ENCODE results near the gene ACVR1C. TPM values are rescaled to one million over a fixed set of nuclear protein-coding genes. Genes with fewer than 3 reads are reported as not detected.

Gene ACVR1C
- total RNA-seq, 1 experiment from 2014 or later: 1.2 TPM

GRCh38 chr2:157672129-157672528 lies 43.5 kb upstream of the ACVR1C start:
- POLR2A ChIA-PET: no interaction called here
- Histone ChIP-seq H3K27me3 (ENCODE audit: insufficient read depth, low read length) (no peaks in the 10 kb centered on the region), H3K4me1 (ENCODE audit: control insufficient read depth in 1 of 2, insufficient read depth in 2 of 2, low read length in 2 of 2) (peaks cover 0 to 6% of the 10 kb centered on the region in 2 experiments; a peak in 2 of 4 replicates), H3K9ac (ENCODE audit: low read length) (no peak overlapping the region), H2AFZ (ENCODE audit: low read depth, low read length, poor library complexity, severe bottlenecking) (no peak overlapping the region), H3K9me2 (ENCODE audit: insufficient read depth) (no peaks in the 10 kb centered on the region), H3K4me3 (replicated peaks in 1 of 2; ENCODE audit: low read depth in 1 of 2, low read length in 2 of 2) (no peak overlapping the region), H3K79me2 (ENCODE audit: insufficient read depth, low read length) (no peaks in the 10 kb centered on the region), H3K27ac (ENCODE audit: low read depth, low read length) (no peak overlapping the region), H3K4me2 (ENCODE audit: low read length) (no peak overlapping the region), H4K20me1 (ENCODE audit: insufficient read depth) (no peaks in the 10 kb centered on the region), H3K36me3 (ENCODE audit: control insufficient read depth in 1 of 2, insufficient read depth in 2 of 2, low read length in 2 of 2) (no peaks in the 10 kb centered on the region), H3K9me3 (ENCODE audit: control insufficient read depth in 1 of 2, insufficient read depth in 1 of 2, low read depth in 1 of 2, low read length in 2 of 2) (no peaks in the 10 kb centered on the region)
- ATAC-seq: no peak
- no TSS peak for BruUV-seq (replicated peaks)
- CTCF ChIA-PET: interaction anchor here (1.0 kb wide), 1 partner anchor 16 kb away, joined by 3 read pairs; no protein-coding TSS in a partner anchor
- TF ChIP-seq CBX3 (IDR thresholded peaks at IDR 0.05; ENCODE audit: low read depth): 0 out of 2 replicates have a peak, but pooled peaks have one; percentile 36
- TF ChIP-seq MAX (IDR thresholded peaks at IDR 0.05): peak; percentile 57
- no peak for TF ChIP-seq REST (IDR thresholded peaks at IDR 0.05; ENCODE audit: low read depth)
- intact Hi-C loops (cut with micrococcal nuclease): no loop called here
- DNase-seq (ENCODE audit: low read depth, low spot score): no peak
- RAD21 ChIA-PET (ENCODE audit: low non-redundant PET in 1 of 2, low total read pairs in 2 of 2, uncharacterized antibody in 2 of 2, unreplicated experiment in 2 of 2): no interaction called here

- Histone ChIP-seq H3K27me3 (ENCODE audit: insufficient read depth, low read length) (no peaks in the 10 kb centered on the region), H3K4me3 (replicated peaks in 1 of 2; ENCODE audit: low read depth in 1 of 2, low read length in 2 of 2) (no peak overlapping the region), H3K9me3 (ENCODE audit: control insufficient read depth in 1 of 2, insufficient read depth in 1 of 2, low read depth in 1 of 2, low read length in 2 of 2) (no peaks in the 10 kb centered on the region; a peak in 1 of 4 replicates), H4K20me1 (ENCODE audit: insufficient read depth) (no peaks in the 10 kb centered on the region), H3K4me2 (ENCODE audit: low read length) (no peak overlapping the region), H3K79me2 (ENCODE audit: insufficient read depth, low read length) (no peaks in the 10 kb centered on the region), H3K9ac (ENCODE audit: low read length) (no peak overlapping the region), H2AFZ (ENCODE audit: low read depth, low read length, poor library complexity, severe bottlenecking) (no peak overlapping the region), H3K36me3 (ENCODE audit: control insufficient read depth in 1 of 2, insufficient read depth in 2 of 2, low read length in 2 of 2) (no peaks in the 10 kb centered on the region), H3K27ac (ENCODE audit: low read depth, low read length) (no peak overlapping the region), H3K4me1 (ENCODE audit: control insufficient read depth in 1 of 2, insufficient read depth in 2 of 2, low read length in 2 of 2) (no peaks in the 10 kb centered on the region), H3K9me2 (ENCODE audit: insufficient read depth) (no peaks in the 10 kb centered on the region)
- no peak for ATAC-seq
- DNase-seq (ENCODE audit: low read depth, low spot score): no peak
- ChIA-PET RAD21 (ENCODE audit: low non-redundant PET in 1 of 2, low total read pairs in 2 of 2, uncharacterized antibody in 2 of 2, unreplicated experiment in 2 of 2) (no interaction called here), CTCF (no interaction called here), POLR2A (no interaction called here)
- intact Hi-C loops (cut with micrococcal nuclease): no loop called here
- no TSS peak for BruUV-seq (replicated peaks)
- no peak for TF ChIP-seq CTCF (IDR thresholded peaks at IDR 0.05 in 2 of 3, conservative IDR thresholded peaks at IDR 0.05 in 1 of 3; ENCODE audit: borderline replicate concordance in 1 of 3, insufficient read depth in 1 of 3, low read depth in 2 of 3, low read length in 2 of 3)
- TF ChIP-seq YY1 (IDR thresholded peaks at IDR 0.05; ENCODE audit: extremely low read depth, insufficient replicate concordance, low read depth, low read length): no peak
- no peak for TF ChIP-seq ELF1 (IDR thresholded peaks at IDR 0.05; ENCODE audit: borderline replicate concordance, low read depth)
- no peak for TF ChIP-seq RAD21 (IDR thresholded peaks at IDR 0.05; ENCODE audit: low read depth)
- TF ChIP-seq ATF3 (IDR thresholded peaks at IDR 0.05): no peak
- no peak for TF ChIP-seq EGR1 (IDR thresholded peaks at IDR 0.05; ENCODE audit: low read depth)
- TF ChIP-seq JUND (IDR thresholded peaks at IDR 0.05): no peak
- TF ChIP-seq FOSL1 (IDR thresholded peaks at IDR 0.05; ENCODE audit: low read depth): no peak
- TF ChIP-seq MAX (IDR thresholded peaks at IDR 0.05): no peak
- no peak for TF ChIP-seq SIN3A (IDR thresholded peaks at IDR 0.05; ENCODE audit: low read depth)
- TF ChIP-seq EZH2phosphoT487 (IDR thresholded peaks at IDR 0.05; ENCODE audit: borderline replicate concordance): no peak
Measured at GRCh38 chr2:157662401-157662800, 33.7 kb upstream of the ACVR1C start.
